ENCODE data around the gene GABRR3.

Gene GABRR3

GRCh38 chr3:98029083-98029482 is 6.0 kb downstream of the GABRR3 start:
- no peaks in the 10 kb centered on the region for H3K36me3 ChIP-seq (ENCODE audit: control insufficient read depth in 2 of 2, insufficient read depth in 1 of 2, low read length in 2 of 2)
- H3K4me3 ChIP-seq (ENCODE audit: low read depth, low read length), result no peak overlapping the region
- POLR2A ChIA-PET, result no interaction called here
- H3K4me1 ChIP-seq (ENCODE audit: control insufficient read depth, insufficient read depth, low read length), result no peaks in the 10 kb centered on the region
- no peaks in the 10 kb centered on the region for H3K9me3 ChIP-seq (ENCODE audit: control insufficient read depth, insufficient read depth, low read depth, low read length)
- CTCF ChIA-PET, result no interaction called here
- H3K27ac ChIP-seq (ENCODE audit: extremely low read depth, low read depth, low read length), result no peak overlapping the region
- TF ChIP-seq GLIS2 (tag by site-specific recombination; IDR thresholded peaks at IDR 0.05), result no peak
- no peak for TF ChIP-seq ZNF2 (tag by site-specific recombination; IDR thresholded peaks at IDR 0.05)
- TF ChIP-seq ZNF629 (tag by site-specific recombination; IDR thresholded peaks at IDR 0.05), result no peak
- no peak for TF ChIP-seq ZNF560 (tag by site-specific recombination; IDR thresholded peaks at IDR 0.05; ENCODE audit: borderline replicate concordance)
- no peak for TF ChIP-seq ZNF518A (tag by site-specific recombination; conservative IDR thresholded peaks at IDR 0.05; ENCODE audit: low read depth)
- TF ChIP-seq, protein P1, sequence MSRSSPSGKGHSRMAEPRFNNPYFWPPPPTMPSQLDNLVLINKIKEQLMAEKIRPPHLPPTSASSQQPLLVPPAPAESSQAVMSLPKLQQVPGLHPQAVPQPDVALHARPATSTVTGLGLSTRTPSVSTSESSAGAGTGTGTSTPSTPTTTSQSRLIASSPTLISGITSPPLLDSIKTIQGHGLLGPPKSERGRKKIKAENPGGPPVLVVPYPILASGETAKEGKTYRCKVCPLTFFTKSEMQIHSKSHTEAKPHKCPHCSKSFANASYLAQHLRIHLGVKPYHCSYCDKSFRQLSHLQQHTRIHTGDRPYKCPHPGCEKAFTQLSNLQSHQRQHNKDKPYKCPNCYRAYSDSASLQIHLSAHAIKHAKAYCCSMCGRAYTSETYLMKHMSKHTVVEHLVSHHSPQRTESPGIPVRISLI (tag by site-specific recombination; IDR thresholded peaks at IDR 0.05), result no peak
- TF ChIP-seq ZNF23 (tag by site-specific recombination; IDR thresholded peaks at IDR 0.05; ENCODE audit: borderline replicate concordance), result no peak
- TF ChIP-seq ZNF404 (tag by site-specific recombination; IDR thresholded peaks at IDR 0.05), result no peak
- no peak for TF ChIP-seq TCF7L2 (IDR thresholded peaks at IDR 0.05; ENCODE audit: borderline replicate concordance, low read depth, low read length)
- no peak for TF ChIP-seq GLI2 (tag by site-specific recombination; IDR thresholded peaks at IDR 0.05; ENCODE audit: borderline replicate concordance, low read depth)
- no peak for TF ChIP-seq ZNF341 (tag by site-specific recombination; IDR thresholded peaks at IDR 0.05; ENCODE audit: low read depth)
- no peak for TF ChIP-seq MZF1 (tag by site-specific recombination; IDR thresholded peaks at IDR 0.05; ENCODE audit: borderline replicate concordance)
- no peak for TF ChIP-seq KLF1 (tag by site-specific recombination; IDR thresholded peaks at IDR 0.05)
- TF ChIP-seq TSHZ1 (tag by site-specific recombination; IDR thresholded peaks at IDR 0.05; ENCODE audit: borderline replicate concordance), result no peak
- no peak for TF ChIP-seq ZNF214 (tag by site-specific recombination; IDR thresholded peaks at IDR 0.05; ENCODE audit: borderline replicate concordance)

- Histone ChIP-seq H3K4me3 (ENCODE audit: low read depth, low read length) (no peak overlapping the region), H3K27ac (ENCODE audit: extremely low read depth, low read depth, low read length) (no peak overlapping the region), H3K4me1 (ENCODE audit: control insufficient read depth, insufficient read depth, low read length) (no peaks in the 10 kb centered on the region), H3K9me3 (ENCODE audit: control insufficient read depth, insufficient read depth, low read depth, low read length) (no peaks in the 10 kb centered on the region), H3K36me3 (ENCODE audit: control insufficient read depth in 2 of 2, insufficient read depth in 1 of 2, low read length in 2 of 2) (no peaks in the 10 kb centered on the region)
- CTCF ChIA-PET, result interaction anchor here (1.3 kb wide), 2 partner anchors 13 to 233 kb away, joined by 3 to 7 read pairs; no protein-coding TSS in a partner anchor
- POLR2A ChIA-PET, result no interaction called here
- TF ChIP-seq ZNF350 (tag by site-specific recombination; IDR thresholded peaks at IDR 0.05) (no peak), HOXA7 (CRISPR knock-in tag; IDR thresholded peaks at IDR 0.05; ENCODE audit: borderline replicate concordance) (no peak), ZIC2 (tag by site-specific recombination; IDR thresholded peaks at IDR 0.05) (no peak), ZNF621 (tag by site-specific recombination; IDR thresholded peaks at IDR 0.05) (no peak), ZNF654 (tag by site-specific recombination; IDR thresholded peaks at IDR 0.05; ENCODE audit: low read depth) (no peak), ZNF548 (tag by site-specific recombination; IDR thresholded peaks at IDR 0.05) (no peak), ZNF292 (tag by site-specific recombination; IDR thresholded peaks at IDR 0.05; ENCODE audit: borderline replicate concordance, low read depth) (no peak), ZNF132 (tag by site-specific recombination; IDR thresholded peaks at IDR 0.05; ENCODE audit: borderline replicate concordance) (no peak), GLI2 (tag by site-specific recombination; IDR thresholded peaks at IDR 0.05; ENCODE audit: borderline replicate concordance, low read depth) (no peak), EGR2 (tag by site-specific recombination; IDR thresholded peaks at IDR 0.05; ENCODE audit: low read depth) (no peak), ZNF488 (tag by site-specific recombination; IDR thresholded peaks at IDR 0.05) (no peak)
These were observed 8.0 kb downstream of the GABRR3 start for GRCh38 chr3:98027085-98027446.

Measured in HEK293 (cell line).